Esophagus muscularis mucosa (tissue), 4 donors: ENCODE measurements around the gene NCR2.

Source experiments
- EP300 ChIP-seq: sonication (generic); formaldehyde crosslinking; IDR thresholded peaks from one replicate; pipeline ENCODE4 v1.6.1; 2017; ENCODE audit warnings: antibody characterized with exemption
- POLR2A ChIP-seq: fragments of 450-650 bp; IDR thresholded peaks from one replicate; pipeline ENCODE4 v1.6.1; 2017; ENCODE audit warnings: antibody characterized with exemption, moderate library complexity, mild to moderate bottlenecking, low read depth
- POLR2AphosphoS5 ChIP-seq, 2 donors: sonication (generic); formaldehyde crosslinking; IDR thresholded peaks; one replicate each; pipeline ENCODE4 v1.6.1; 2017; ENCODE audit warnings: antibody characterized with exemption in 2 of 2
- TF ChIP-seq, protein P1 (sequence below), 3 experiments: fragments of 200-600 bp in 2 of 3; fragments of 450-650 bp in 1 of 3; sonication (generic) in 2 of 3; IDR thresholded peaks; one replicate each; pipeline ENCODE4 v1.5.1; 2017 to 2019; ENCODE audit warnings: antibody characterized with exemption in 3 of 3, mild to moderate bottlenecking in 2 of 3, moderate library complexity in 1 of 3

DNA sequence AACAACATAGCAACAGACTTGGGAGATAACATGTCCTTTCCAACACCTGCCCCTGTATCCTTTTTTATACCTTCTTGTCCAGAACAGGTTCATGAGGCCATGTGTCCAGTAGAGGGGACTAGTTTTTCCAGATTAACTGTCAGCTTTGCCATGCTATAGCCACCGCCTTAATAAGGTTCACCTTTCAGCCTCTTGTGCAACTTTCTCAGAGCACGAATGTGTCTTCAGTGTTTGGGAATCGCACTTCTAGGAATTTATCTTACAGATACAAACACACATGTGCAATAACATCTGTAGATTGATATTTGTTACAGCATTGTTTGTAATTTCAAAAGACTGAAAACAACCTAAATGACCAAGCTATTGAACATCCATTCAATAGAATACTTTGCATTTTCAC is 21.4 kb downstream of the NCR2 start:
- TF ChIP-seq EP300 (no peak), POLR2A (no peak), POLR2AphosphoS5 (IDR thresholded peaks at IDR 0.05) (no peak)
- TF ChIP-seq, protein P1, sequence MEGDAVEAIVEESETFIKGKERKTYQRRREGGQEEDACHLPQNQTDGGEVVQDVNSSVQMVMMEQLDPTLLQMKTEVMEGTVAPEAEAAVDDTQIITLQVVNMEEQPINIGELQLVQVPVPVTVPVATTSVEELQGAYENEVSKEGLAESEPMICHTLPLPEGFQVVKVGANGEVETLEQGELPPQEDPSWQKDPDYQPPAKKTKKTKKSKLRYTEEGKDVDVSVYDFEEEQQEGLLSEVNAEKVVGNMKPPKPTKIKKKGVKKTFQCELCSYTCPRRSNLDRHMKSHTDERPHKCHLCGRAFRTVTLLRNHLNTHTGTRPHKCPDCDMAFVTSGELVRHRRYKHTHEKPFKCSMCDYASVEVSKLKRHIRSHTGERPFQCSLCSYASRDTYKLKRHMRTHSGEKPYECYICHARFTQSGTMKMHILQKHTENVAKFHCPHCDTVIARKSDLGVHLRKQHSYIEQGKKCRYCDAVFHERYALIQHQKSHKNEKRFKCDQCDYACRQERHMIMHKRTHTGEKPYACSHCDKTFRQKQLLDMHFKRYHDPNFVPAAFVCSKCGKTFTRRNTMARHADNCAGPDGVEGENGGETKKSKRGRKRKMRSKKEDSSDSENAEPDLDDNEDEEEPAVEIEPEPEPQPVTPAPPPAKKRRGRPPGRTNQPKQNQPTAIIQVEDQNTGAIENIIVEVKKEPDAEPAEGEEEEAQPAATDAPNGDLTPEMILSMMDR (IDR thresholded peaks at IDR 0.05): no peak
